GM19023 (cell line): Measurements from ENCODE around the gene ACVR1C.
A peak's percentile ranks its signal among the peaks of the same experiment; 100 is the strongest.

Experiments
- ATAC-seq: cut with Tn5 transposase; IDR thresholded peaks from one replicate; pipeline ENCODE4 v1.9.1; 2021; ENCODE audit warnings: mild to moderate bottlenecking, moderate library complexity; ENCODE audit not compliant: unreplicated experiment

ACVR1C gene

GRCh38 chr2:157500334-157500733 lies 128.3 kb downstream of the ACVR1C start:
- ATAC-seq: no peak

DNA sequence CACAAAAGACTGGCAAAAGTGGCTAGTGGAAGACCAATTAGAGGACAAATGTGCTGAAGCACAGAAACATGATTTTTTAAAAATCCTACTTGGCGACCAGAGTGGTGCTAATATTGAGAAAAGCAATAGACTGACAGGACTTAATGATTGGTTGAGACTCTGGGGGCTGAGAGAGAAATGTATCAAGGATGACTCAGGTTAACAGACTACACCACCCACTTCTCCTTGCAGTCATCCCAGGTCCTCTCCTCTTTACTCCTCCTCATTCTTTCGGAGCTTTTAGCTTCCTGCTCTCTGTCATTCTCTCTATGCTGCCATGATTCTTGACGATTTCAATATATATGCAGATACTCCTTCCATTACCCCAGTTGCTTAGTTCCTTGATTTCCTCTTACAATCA lies 130.2 kb downstream of the ACVR1C start:
- no peak for ATAC-seq

- ATAC-seq: peak; percentile 90
These were observed 130.9 kb downstream of the ACVR1C start for GRCh38 chr2:157497638-157498314.

DNA sequence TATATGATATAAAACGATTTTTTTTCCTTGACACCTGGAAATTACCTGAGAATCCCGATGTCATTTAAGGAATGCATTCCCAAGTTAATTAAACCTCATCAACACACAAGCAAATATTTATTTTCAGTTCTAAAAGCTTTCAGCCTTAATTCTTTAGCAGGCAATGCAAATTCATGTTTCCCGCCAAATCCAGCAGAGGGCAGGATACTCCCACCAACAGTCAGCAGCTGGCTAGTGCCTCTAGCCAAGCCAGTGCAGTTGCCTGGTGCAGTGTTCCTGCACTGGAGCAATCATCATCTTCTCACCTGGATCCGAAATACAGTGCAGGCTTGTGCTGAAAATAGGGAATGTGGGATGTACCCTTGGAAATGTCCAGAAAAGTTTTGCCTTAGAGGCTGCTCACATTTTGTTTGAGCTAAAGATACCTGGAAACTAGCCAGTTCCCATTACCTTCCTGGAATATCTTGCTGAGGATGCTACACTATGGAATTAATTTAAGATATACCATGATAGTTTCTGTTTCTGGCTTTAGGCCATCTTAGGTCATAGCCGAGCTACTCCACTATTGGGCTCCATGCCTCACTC lies 136.4 kb downstream of the ACVR1C start:
- ATAC-seq: peak; percentile 96

DNA sequence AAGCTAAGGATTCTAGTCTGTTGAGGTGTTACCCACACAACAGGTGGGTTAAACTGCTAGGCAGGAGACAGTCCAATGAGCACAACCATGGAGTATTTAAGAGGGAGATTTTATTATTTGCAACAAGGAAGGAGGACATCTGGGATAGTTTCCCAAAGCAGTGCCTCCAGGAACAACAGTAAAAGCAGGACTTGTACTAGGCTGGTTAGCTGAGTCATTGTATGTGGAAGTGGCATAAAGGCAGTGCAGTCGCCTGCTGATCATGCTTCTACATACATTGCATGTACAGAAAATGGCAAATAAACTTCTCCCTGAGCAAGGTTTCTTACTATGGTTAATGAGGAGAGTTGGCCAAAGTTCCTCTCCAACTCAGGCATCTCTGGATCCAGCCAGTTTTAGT lies 138.7 kb downstream of the ACVR1C start:
- no peak for ATAC-seq

DNA sequence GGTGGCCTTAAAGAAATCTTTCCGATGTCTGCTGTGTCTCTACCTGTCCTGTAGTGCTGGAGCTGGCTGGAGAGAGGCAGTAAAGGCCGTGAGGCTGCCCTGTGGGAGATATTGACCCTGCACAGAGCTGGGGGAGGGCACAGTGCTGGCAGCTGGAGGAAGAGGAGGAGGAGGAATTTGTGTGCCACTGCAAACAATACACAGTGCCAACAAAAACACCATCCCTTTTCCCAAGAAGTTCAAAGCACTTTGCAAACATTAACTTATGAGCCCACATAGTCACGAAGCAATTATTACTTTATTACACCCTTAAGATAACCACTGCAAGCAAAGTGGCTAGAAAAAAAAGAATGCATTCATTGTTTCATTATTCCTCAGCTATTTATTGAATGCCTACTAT lies 139.8 kb downstream of the ACVR1C start:
- ATAC-seq: no peak

GRCh38 chr2:157487747-157488146 lies 140.9 kb downstream of the ACVR1C start:
- ATAC-seq: no peak

GRCh38 chr2:157487271-157487610 lies 141.4 kb downstream of the ACVR1C start:
- ATAC-seq: no peak

- no peak for ATAC-seq
These were observed 141.9 kb downstream of the ACVR1C start for GRCh38 chr2:157486596-157487270.

GRCh38 chr2:157480182-157480961 lies 148.3 kb downstream of the ACVR1C start:
- ATAC-seq: peak; percentile 86

GRCh38 chr2:157479081-157480027 lies 149.3 kb downstream of the ACVR1C start:
- peak; percentile 47 for ATAC-seq

GRCh38 chr2:157477919-157478318 lies 150.7 kb downstream of the ACVR1C start:
- no peak for ATAC-seq

DNA sequence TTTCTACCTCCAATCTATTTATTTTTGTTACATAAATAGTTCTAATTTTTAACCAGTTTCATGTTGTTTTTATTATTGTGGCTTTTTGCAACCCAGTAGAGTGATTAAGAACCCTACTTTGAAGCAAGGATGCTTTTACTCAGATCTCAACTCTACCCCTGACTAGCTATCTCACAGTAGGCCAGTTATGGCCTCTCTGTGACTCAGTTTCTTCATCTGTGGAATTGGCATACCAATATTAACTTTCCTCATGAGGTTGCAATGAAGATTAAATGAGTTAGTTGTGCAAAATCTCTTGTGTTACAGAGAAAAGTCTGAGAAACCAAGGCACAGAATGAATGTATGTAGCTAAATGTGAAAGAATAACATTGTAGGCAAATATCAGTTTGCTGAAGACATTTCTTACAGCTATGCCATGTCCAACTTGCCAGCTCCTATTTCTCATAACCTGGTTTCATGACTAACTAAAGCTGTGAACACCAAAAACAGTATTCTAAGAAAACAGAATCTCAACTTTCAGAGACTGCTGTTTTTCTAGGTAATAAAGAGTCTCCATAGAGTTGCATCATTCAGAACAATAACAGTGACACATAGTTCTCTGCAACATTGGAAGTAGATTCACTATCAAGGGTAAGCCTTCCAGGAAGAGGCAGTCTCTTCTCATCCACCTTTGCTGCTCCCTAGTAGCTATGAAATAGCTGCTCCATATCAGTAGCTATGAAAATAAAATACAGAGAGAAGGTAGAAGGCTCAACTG lies 151.5 kb downstream of the ACVR1C start:
- ATAC-seq: no peak
